ENCODE measurements around the gene ACAD9. TPM values are rescaled to one million over a fixed set of nuclear protein-coding genes. Genes with fewer than 3 reads are reported as not detected.

The ACAD9 gene
- total and polyA plus RNA-seq, 2 of the 13 experiments (the other 11 are each of a cell fraction or from before 2014, with no cell fraction given), result 15.3 to 38.2 TPM

- TF ChIP-seq ZBTB37 (CRISPR knock-in tag; IDR thresholded peaks at IDR 0.05) (peak; percentile 41; the same call in 1 of the 2 replicates), CTCF (CRISPR knock-in tag; IDR thresholded peaks at IDR 0.05) (peak; percentile 82), ETV6 (CRISPR knock-in tag; conservative IDR thresholded peaks at IDR 0.05) (no peak), HNF1B (CRISPR knock-in tag; IDR thresholded peaks at IDR 0.05) (0 out of 2 replicates have a peak, but pooled peaks have one; percentile 49), ZNF407 (CRISPR knock-in tag; IDR thresholded peaks at IDR 0.05; ENCODE audit: not compliant biosample characterization) (peak; percentile 32), POLR2AphosphoS2 (IDR thresholded peaks at IDR 0.05; ENCODE audit: low read depth, low read length) (no peak), MATR3 (CRISPR knock-in tag; IDR thresholded peaks at IDR 0.05) (no peak), MED1 (CRISPR knock-in tag; IDR thresholded peaks at IDR 0.05) (0 out of 2 replicates have a peak, but pooled peaks have one; percentile 16), ZNF552 (CRISPR knock-in tag; IDR thresholded peaks at IDR 0.05; ENCODE audit: borderline replicate concordance) (0 out of 2 replicates have a peak, but pooled peaks have one; percentile 41), GABPB1 (CRISPR knock-in tag; IDR thresholded peaks at IDR 0.05) (peak; percentile 58; the same call in 1 of the 2 replicates)
These were observed 33.5 kb upstream of the ACAD9 start (continued) for GRCh38 chr3:128845778-128846485.

Measured in HepG2 (cell line).